Sciatic nerve (tissue), 2 donors: ENCODE data around the gene SPNS2. TPM values are rescaled to one million over a fixed set of nuclear protein-coding genes. Genes with fewer than 3 reads are reported as not detected.
"Not testable (repeated sequence)": the region's sequence is repeated elsewhere in the genome, so short reads cannot be mapped to it uniquely, and the experiment has no call there.

Experiments
- ATAC-seq: fragments of 200-7000 bp; cut with Tn5 transposase; one replicate; pipeline ENCODE4 v1.9.1; 2020; ENCODE audit warnings: mild to moderate bottlenecking, moderate library complexity
- DNase-seq: peaks from one replicate; pipeline ENCODE4 v3.0.0-alpha.2; 2020; ENCODE audit warnings: low spot score
- intact Hi-C: fragments of 100-400 bp; cut with DNase I; formaldehyde crosslinking; loops from one replicate; pipeline ENCODE4 v1.14.2; 2022
- total RNA-seq: library from RNA; stranded (reverse); fragmentation: NEBNext Ultra II Directional; extraction: Animal tissue kit (Norgen Biotek cat#: 25700); gene quantifications from one replicate; pipeline ENCODE4 v1.2.1, GENCODE V29; 2021
- donor health status: DM: no; HTN: no; CAD: no.
- donor health status: DM: no; HTN: no; CAD: no.

Gene SPNS2
- total RNA-seq, 1 donor from 2014 or later, result 31.6 TPM

DNA sequence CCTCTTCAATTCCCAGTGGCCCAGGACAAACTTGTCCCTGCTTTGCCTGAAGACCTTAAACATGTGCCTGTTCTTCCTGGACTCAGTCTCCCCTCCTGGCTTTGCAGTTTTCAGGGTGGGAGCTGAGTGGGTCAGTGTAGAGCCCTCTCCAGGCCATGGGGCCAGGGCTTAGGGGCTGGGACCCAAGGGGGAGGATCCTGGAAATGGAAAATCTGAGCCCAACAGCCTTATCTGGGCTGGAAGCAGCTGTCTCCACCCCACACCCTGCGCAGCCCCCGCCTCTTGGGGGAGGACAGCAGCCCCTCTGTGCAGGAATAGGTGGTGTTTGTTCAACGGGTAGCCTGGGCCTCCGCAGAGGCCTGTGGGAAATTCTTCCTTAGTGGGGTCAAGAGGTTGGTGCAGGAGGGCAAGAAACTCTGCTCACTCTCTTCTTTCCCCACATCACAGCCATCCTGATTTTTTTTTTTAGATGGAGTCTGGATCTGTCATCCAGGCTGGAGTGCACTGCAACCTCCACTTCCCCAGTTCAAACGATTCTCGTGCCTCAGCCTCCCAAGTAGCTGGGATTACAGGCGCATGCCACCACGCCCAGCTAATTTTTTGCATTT, 78.8 kb downstream of the SPNS2 start:
- no peak for DNase-seq
- intact Hi-C loops, result no loop called here
- no peak for ATAC-seq

DNA sequence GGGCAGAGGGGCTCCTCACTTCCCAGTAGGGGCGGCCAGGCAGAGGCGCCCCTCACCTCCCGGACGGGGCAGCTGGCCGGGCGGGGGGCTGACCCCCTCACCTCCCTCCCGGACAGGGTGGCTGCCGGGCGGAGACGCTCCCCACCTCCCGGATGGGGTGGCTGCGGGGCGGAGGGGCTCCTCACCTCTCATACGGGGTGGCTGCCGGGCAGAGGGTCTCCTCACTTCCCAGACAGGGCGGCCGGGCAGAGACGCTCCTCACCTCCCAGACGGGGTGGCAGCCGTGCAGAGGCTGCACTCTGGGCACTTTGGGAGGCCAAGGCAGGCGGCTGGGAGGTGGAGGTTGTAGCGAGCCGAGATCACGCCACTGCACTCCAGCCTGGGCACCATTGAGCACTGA, 79.7 kb downstream of the SPNS2 start:
- ATAC-seq, result not testable (repeated sequence)

DNA sequence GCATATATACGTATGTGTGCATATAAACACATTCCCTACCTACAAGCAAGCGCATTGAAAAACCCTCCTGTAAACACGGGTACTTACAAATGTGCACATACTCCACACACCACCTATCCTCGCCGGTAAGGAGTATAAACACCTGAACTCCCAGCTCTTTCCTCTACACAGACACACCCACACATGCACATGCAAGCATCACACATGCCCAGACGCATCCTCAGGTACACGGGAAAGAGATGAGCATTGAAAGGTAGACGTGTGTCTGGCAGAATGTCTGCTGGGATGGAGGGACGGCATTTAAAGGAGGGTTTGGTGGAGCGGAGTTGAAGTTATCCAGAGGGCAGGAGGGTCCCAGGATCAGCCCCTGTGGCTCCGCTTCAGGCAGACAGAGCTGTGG, 81.0 kb downstream of the SPNS2 start:
- intact Hi-C loops, result no loop called here
- DNase-seq (no peak), ATAC-seq (no peak)

More for the DNA sequence above, 79.7 kb downstream of the SPNS2 start:
- intact Hi-C loops, DNase-seq: not testable (repeated sequence)

DNA sequence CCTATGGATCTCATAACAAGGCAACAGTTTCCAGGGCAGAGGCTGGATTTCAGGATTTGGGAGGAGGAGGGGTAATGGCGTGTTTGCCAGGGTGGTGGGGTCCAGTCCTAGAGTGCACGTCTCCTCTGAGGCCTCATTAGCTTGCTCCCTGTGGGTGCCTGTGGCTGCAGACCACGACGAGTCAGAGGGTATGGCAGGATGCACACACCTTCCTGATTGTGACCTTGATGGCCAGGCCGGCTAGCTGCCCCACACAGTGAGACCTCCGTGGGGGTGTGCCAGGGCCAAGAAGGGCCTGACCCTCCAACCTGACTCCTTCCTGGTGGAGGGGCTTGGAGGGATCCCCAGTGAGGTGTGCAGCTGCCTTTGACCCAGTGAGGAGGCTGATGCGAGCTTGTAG, 81.6 kb downstream of the SPNS2 start:
- intact Hi-C loops, result no loop called here
- ATAC-seq (no peak), DNase-seq (no peak)

DNA sequence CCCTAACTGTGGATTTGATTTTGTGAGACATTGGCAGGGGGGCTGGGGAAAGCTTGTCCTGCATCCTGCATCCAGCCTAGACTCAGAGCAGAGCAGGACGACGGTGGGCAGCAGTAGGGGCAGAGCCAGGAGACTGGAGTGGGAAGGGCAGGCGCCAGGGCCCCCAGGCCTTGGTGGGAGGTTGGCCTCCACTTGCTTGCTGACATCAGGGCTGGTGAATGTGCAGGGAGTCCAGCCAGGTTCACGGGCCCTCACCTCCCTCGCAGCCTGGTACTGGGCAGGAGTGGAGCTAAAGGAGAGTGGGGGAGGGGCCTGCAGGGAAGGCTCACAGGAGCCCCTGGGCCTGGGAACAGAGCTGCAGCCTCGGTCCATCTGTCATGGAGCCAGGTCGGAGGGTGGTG, 83.4 kb downstream of the SPNS2 start:
- intact Hi-C loops, result no loop called here
- DNase-seq, result no peak
- ATAC-seq, result no peak

DNA sequence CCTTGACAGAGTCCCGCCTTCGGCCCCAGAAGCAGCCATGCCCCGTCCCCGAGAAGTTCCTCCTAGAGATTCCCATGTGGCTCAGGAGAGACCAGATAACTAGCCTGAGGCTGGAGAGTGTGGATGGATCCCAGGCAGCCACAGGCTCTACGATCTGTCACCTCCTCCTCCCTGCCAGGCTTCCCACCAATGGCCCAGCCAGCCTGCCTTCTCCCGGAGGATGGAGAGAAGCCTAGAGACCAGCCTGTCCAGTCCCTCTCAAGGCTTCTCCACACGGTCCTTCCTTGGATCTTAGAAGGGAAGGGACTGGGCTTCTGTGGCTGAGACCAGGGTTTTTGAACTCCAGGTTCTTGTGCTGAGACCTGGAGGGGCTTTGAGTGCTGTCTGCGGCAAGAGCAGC, 84.0 kb downstream of the SPNS2 start:
- ATAC-seq (no peak), DNase-seq (no peak)
- intact Hi-C loops, result no loop called here

DNA sequence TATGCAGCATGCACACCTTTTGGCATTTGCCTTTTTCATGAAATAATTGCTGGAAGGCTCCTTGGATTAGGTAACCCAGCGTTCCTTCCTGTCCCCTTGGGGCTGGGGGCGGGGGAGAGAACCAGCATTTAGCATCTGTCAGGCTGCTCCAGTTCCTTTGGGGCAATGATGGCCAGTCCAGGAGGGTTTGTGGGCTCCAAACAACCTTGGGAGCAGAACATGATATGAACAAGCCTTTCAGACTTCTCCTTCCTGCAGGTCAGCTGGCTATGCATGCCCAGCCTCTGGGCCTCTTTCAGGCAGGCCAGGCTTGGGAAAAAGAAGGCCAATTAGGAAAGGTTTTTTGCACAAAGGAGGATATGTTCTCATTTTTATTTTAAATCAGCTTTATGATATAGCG, 84.5 kb downstream of the SPNS2 start:
- DNase-seq (no peak), ATAC-seq (no peak)
- intact Hi-C loops, result no loop called here

DNA sequence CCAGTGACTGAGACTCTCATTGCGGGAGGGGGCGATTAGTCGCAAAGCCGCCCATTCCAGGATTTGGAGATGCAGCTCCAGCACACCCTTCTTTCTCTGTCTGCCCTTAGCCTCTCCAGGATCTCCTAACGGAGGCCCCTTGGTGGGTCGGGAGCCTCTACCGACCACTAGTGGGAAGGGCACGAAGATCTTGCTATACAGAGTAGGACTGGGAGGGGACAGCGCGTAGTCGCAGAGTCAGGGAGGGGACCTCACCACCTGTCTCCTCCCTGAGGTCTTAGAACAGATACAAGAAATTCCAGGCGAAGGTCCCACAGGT, 85.1 kb downstream of the SPNS2 start:
- ATAC-seq (peak; percentile 33), DNase-seq (no peak)
- intact Hi-C loops, result no loop called here

DNA sequence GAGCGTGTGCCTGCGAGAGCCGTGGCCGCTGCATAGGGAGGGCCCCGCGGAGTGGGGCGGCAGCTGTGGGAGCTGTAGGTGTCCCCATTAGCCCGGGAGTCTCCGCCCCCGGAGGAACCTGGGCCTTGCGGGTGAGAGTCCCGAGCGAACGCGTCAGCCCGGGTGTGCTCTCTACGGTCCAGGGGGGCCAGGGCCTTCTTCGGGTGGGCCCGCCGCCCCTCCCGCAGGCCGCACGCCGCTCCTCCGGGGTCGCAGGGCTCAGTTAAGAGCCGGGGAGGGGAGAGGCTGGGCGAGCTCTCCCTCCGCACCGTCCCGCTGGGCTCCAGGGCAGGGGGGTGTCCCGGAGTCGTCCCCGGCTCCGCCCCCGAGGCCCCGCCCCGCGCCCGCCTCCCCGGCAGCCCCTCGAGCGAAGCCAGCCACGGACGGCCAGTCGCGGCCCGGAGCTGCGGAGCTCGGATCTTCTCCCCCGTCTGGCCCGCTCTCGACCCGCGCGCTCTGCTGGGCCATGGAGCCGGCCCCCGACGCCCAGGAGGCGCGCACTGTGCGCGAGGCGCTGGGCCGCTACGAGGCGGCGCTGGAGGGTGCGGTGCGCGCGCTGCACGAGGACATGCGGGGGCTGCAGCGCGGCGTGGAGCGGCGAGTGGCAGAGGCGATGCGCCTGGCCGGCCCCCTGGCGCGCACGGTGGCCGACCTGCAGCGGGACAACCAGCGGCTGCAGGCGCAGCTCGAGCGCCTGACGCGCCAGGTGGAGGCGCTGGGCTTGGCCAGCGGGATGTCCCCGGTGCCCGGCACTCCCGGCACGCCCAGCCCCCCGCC, 85.6 kb downstream of the SPNS2 start, which contains the start of gene SMTNL2:
TSS of gene SMTNL2 (plus strand) at position 429 of the 816 bp plus-strand sequence. CDS start at position 506, 77 bp downstream.
- intact Hi-C loops, result no loop called here
- DNase-seq (no peak), ATAC-seq (peak; percentile 13)

DNA sequence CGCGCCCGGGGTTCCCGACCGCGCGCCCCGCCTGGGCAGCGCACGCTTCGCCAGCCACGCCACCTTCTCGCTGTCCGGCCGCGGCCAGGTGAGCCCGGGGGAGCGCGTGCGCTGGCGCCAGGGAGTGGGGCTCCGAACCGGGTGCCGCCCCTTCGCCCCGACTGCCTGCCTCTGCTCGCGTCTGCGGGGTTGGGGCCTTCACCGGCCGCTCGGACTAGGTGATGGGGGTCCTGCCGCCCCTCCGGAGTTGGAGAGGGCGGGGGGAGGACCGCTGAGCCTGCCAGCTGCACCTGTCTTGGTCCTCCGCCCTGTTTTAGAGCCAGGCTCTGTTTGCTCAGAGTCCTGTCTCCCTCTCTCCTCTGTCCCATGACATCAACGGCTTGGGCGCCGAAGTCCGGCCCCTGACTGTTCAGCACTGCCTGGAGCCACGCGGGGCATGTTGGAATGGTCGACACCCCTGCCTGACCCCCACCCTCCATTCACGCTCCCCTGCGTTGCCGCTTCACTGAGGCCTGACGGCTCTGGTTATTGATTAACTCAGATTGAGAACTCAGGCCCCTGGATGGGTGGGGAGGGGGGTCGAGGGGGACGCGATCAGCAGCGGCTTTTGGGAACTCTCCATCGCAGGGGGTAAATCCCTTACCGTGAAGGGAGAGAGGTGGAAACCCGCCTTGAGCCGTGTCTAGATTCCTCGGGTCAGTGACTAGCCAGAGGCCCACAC, 86.4 kb downstream of the SPNS2 start:
- intact Hi-C loops, result no loop called here
- no peak for ATAC-seq
- DNase-seq, result no peak

DNA sequence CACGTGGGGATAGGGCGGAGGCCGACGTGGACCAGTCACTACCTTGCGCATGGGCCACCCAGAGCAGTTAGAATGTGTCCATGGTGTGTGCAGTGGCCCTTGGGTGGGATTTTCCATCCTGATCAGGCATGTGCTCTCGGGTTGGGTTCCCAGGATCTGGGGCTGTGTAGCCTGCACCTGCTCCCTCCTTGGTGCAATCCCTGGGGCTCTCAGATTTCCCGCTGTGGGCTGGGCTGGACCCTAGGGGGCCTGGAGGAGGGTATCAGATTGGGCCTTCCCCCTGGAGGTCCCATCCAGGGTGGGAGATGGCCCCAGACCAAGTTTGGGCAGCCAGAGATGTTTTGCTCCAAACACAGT, 86.9 kb downstream of the SPNS2 start:
- no peak for DNase-seq
- intact Hi-C loops, result no loop called here
- ATAC-seq, result no peak

DNA sequence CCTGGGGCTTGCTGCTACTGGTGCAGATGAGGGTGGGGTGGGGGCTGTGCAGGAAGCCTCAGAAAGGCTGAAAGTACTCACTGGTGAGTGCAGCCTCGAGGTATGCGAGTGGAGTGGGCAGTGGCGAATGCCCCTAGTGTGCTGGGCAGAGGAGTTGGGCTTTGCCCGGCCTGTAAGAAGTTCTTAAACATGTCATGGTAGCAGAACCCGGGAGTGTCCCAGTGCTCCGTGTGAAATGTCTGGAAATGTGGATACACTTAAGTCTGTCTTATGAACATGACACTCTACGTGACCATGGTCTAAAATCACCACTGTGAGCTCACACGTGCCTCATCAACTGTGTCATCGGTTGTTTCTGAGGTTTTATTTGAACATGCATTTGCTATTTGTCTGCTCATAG, 87.4 kb downstream of the SPNS2 start:
- DNase-seq (no peak), ATAC-seq (no peak)
- intact Hi-C loops, result no loop called here

DNA sequence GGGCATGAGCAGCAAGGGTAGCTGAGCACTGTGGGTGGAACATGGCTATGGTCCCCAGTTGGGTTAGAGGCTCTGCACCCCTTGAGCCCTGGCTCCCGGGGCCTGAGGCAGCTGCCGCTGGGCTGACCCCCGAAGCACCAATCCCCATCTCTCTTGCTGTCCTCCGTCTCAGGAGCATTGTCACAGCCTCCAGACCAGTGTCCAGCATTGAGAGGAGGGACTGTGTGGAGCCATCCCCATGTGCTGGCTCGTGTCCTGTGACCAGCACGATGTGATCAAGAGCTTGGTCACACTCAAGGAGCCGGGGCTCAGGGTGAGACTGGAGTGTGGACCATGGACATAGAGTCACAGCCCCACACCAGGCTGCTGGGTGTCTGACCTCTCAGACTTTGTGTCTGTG, 88.5 kb downstream of the SPNS2 start:
- intact Hi-C loops, result no loop called here
- DNase-seq (no peak), ATAC-seq (no peak)

DNA sequence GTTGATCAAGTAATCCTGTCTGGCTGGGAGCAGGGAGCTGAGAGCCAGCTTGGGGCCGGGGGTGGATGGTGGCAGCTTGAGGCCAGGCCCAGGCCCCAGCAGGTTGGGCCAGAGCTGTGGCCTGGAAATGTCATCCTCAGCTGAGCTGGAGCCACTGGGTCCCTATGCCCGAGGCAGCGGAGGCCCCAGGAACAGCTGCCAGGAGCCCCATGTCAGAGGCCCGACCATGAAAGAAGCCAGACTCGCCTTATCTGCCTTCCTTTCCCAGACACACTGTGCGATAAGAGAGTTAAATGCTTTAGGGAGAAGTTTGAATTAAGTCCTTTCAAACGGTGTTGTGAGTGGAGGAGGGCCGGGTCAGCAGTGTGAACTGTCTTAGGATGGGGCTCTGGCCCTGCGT, 89.1 kb downstream of the SPNS2 start:
- no peak for ATAC-seq
- intact Hi-C loops, result no loop called here
- no peak for DNase-seq

DNA sequence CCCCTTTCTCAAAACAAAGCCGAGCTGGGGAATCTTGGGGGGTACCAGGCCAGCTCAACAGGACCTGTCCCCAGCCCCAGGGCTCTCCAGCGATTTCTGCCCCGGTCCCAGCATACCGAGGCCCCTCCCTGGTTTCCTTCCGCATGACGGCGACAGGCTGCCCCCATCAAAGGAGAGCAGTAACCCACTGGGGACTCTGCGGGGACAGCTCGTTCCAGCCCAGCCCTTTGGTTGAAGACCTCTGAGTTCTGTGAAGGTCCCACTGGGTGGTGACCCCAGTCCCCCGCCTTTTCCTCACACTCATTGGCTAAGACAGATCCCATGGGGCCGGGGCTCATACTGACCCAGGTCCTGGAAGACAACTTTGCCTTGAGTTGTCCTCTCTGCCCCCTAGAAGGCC, 89.7 kb downstream of the SPNS2 start:
- ATAC-seq (no peak), DNase-seq (no peak)
- intact Hi-C loops, result no loop called here

Other genes starting within 250 kb of the SPNS2 start
- 62.4 TPM for gene ANKFY1, start 234.9 kb upstream of the SPNS2 start, total RNA-seq
- gene UBE2G1, start 132.2 kb upstream of the SPNS2 start, total RNA-seq, result 46.7 TPM
- gene SPNS3, start 64.9 kb upstream of the SPNS2 start, total RNA-seq, result 2.0 TPM
- gene MYBBP1A, start 56.5 kb downstream of the SPNS2 start, total RNA-seq, result 45.1 TPM
- not detected for gene GGT6, start 61.7 kb downstream of the SPNS2 start, total RNA-seq
- 1.6 TPM for gene SMTNL2, start 85.6 kb downstream of the SPNS2 start, total RNA-seq
- gene ALOX15, start 142.8 kb downstream of the SPNS2 start, total RNA-seq, result 0.45 TPM
- 40.9 TPM for gene PELP1, start 205.3 kb downstream of the SPNS2 start, total RNA-seq
- gene ARRB2, start 211.8 kb downstream of the SPNS2 start, total RNA-seq, result 107 TPM
- 14.3 TPM for gene MED11, start 232.5 kb downstream of the SPNS2 start, total RNA-seq
- 3.3 TPM for gene ZMYND15, start 241.0 kb downstream of the SPNS2 start, total RNA-seq
- gene CXCL16, start 241.0 kb downstream of the SPNS2 start, total RNA-seq, result 30.3 TPM